ENCODE data around the gene PTPRT. TPM values are rescaled to one million over a fixed set of nuclear protein-coding genes. Genes with fewer than 3 reads are reported as not detected.

Gene PTPRT
- total and polyA plus RNA-seq, 2 donors (not counting 1 experiment from before 2014, with no cell fraction given): not detected

GRCh38 chr20:42795111-42795695 is 394.5 kb downstream of the PTPRT start:
- no peaks in the 10 kb centered on the region for H3K36me3 ChIP-seq (ENCODE audit: control insufficient read depth, insufficient read depth, low read length)
- no peak overlapping the region for H3K4me2 ChIP-seq (ENCODE audit: extremely low read depth, insufficient read depth, low read length)
- no peaks in the 10 kb centered on the region for H3K9me3 ChIP-seq (ENCODE audit: control insufficient read depth, insufficient read depth, low read depth, low read length)
- no peak overlapping the region for H2AFZ ChIP-seq (ENCODE audit: low read length)
- DNase-seq (ENCODE audit: low read depth in 2 of 2): no peak
- no peak overlapping the region for H3K9ac ChIP-seq (ENCODE audit: insufficient read depth, low read length)
- no peak overlapping the region for H3K27ac ChIP-seq (ENCODE audit: insufficient read depth, low read length)
- no peaks in the 10 kb centered on the region for H3K4me1 ChIP-seq (ENCODE audit: control insufficient read depth, extremely low read depth, insufficient read depth, low read length)
- no peaks in the 10 kb centered on the region for H3K27me3 ChIP-seq (ENCODE audit: control insufficient read depth, insufficient read depth, low read length)
- no peak overlapping the region for H3K4me3 ChIP-seq (replicated peaks in 1 of 4; ENCODE audit: control extremely low read depth in 1 of 4, insufficient read depth in 1 of 4, low read depth in 3 of 4, low read length in 4 of 4)
- no peaks in the 10 kb centered on the region for H4K20me1 ChIP-seq (ENCODE audit: control insufficient read depth, extremely low read depth, insufficient read depth, low read length)
- TF ChIP-seq CTCF (conservative IDR thresholded peaks at IDR 0.05 in 1 of 2, IDR thresholded peaks at IDR 0.05 in 1 of 2; ENCODE audit: low read depth in 1 of 2, low read length in 2 of 2) (no peak), EZH2 (IDR thresholded peaks at IDR 0.05; ENCODE audit: low read length, missing control alignments) (no peak)
- H3K79me2 ChIP-seq (ENCODE audit: control insufficient read depth, insufficient read depth, low read length): no peaks in the 10 kb centered on the region

- no peak overlapping the region for H3K9ac ChIP-seq (ENCODE audit: insufficient read depth, low read length)
- no peaks in the 10 kb centered on the region for H3K27me3 ChIP-seq (ENCODE audit: control insufficient read depth, insufficient read depth, low read length)
- no peak overlapping the region for H3K4me2 ChIP-seq (ENCODE audit: extremely low read depth, insufficient read depth, low read length)
- no peak overlapping the region for H2AFZ ChIP-seq (ENCODE audit: low read length)
- no peak overlapping the region for H3K27ac ChIP-seq (ENCODE audit: insufficient read depth, low read length)
- no peaks in the 10 kb centered on the region for H3K36me3 ChIP-seq (ENCODE audit: control insufficient read depth, insufficient read depth, low read length)
- no peak overlapping the region for H3K4me3 ChIP-seq (replicated peaks in 1 of 4; ENCODE audit: control extremely low read depth in 1 of 4, insufficient read depth in 1 of 4, low read depth in 3 of 4, low read length in 4 of 4)
- H3K4me1 ChIP-seq (ENCODE audit: control insufficient read depth, extremely low read depth, insufficient read depth, low read length): no peaks in the 10 kb centered on the region
- DNase-seq (ENCODE audit: low read depth in 2 of 2): no peak
- TF ChIP-seq CTCF (conservative IDR thresholded peaks at IDR 0.05 in 1 of 2, IDR thresholded peaks at IDR 0.05 in 1 of 2; ENCODE audit: low read depth in 1 of 2, low read length in 2 of 2) (no peak), EZH2 (IDR thresholded peaks at IDR 0.05; ENCODE audit: low read length, missing control alignments) (no peak)
- H3K9me3 ChIP-seq (ENCODE audit: control insufficient read depth, insufficient read depth, low read depth, low read length): no peaks in the 10 kb centered on the region
- H4K20me1 ChIP-seq (ENCODE audit: control insufficient read depth, extremely low read depth, insufficient read depth, low read length): no peaks in the 10 kb centered on the region
- no peaks in the 10 kb centered on the region for H3K79me2 ChIP-seq (ENCODE audit: control insufficient read depth, insufficient read depth, low read length)
Measured at GRCh38 chr20:42792052-42792451, 397.7 kb downstream of the PTPRT start.

- no peak overlapping the region for H3K9ac ChIP-seq (ENCODE audit: insufficient read depth, low read length)
- H3K4me2 ChIP-seq (ENCODE audit: extremely low read depth, insufficient read depth, low read length): no peak overlapping the region
- no peaks in the 10 kb centered on the region for H3K27me3 ChIP-seq (ENCODE audit: control insufficient read depth, insufficient read depth, low read length)
- H3K9me3 ChIP-seq (ENCODE audit: control insufficient read depth, insufficient read depth, low read depth, low read length): no peaks in the 10 kb centered on the region
- no peaks in the 10 kb centered on the region for H4K20me1 ChIP-seq (ENCODE audit: control insufficient read depth, extremely low read depth, insufficient read depth, low read length)
- H3K27ac ChIP-seq (ENCODE audit: insufficient read depth, low read length): no peak overlapping the region
- DNase-seq (ENCODE audit: low read depth in 2 of 2): no peak
- no peaks in the 10 kb centered on the region for H3K4me1 ChIP-seq (ENCODE audit: control insufficient read depth, extremely low read depth, insufficient read depth, low read length)
- no peaks in the 10 kb centered on the region for H3K79me2 ChIP-seq (ENCODE audit: control insufficient read depth, insufficient read depth, low read length)
- H3K4me3 ChIP-seq (replicated peaks in 1 of 4; ENCODE audit: control extremely low read depth in 1 of 4, insufficient read depth in 1 of 4, low read depth in 3 of 4, low read length in 4 of 4): no peak overlapping the region
- H2AFZ ChIP-seq (ENCODE audit: low read length): no peak overlapping the region
- H3K36me3 ChIP-seq (ENCODE audit: control insufficient read depth, insufficient read depth, low read length): no peaks in the 10 kb centered on the region
- TF ChIP-seq CTCF (conservative IDR thresholded peaks at IDR 0.05 in 1 of 2, IDR thresholded peaks at IDR 0.05 in 1 of 2; ENCODE audit: low read depth in 1 of 2, low read length in 2 of 2) (no peak), EZH2 (IDR thresholded peaks at IDR 0.05; ENCODE audit: low read length, missing control alignments) (no peak)
Measured at GRCh38 chr20:42790111-42790510, 399.6 kb downstream of the PTPRT start.
